NCI-H446 (cell line): ENCODE results near the gene PSAPL1.

Source experiments
- DNase-seq, 2 experiments: peaks; one replicate each; lab custom pipeline; 2025; lab: John Stamatoyannopoulos, UW

The PSAPL1 gene

GRCh38 chr4:7434766-7435150 is at the start of gene PSAPL1:
Gene PSAPL1 (minus strand): TSS chr4:7434930. CDS start chr4:7434879, 51 bp downstream.
- no peak for DNase-seq

GRCh38 chr4:7481227-7481626 is 46.5 kb upstream of the PSAPL1 start:
- DNase-seq, result no peak

- no peak for DNase-seq
Observed at GRCh38 chr4:7480423-7480822, 45.7 kb upstream of the PSAPL1 start.

GRCh38 chr4:7478665-7479064 is 43.9 kb upstream of the PSAPL1 start:
- DNase-seq, result no peak

- DNase-seq, result no peak
Observed at GRCh38 chr4:7477695-7478094, 43.0 kb upstream of the PSAPL1 start.

GRCh38 chr4:7476820-7477219 is 42.1 kb upstream of the PSAPL1 start:
- DNase-seq, result no peak

GRCh38 chr4:7475207-7475606 is 40.5 kb upstream of the PSAPL1 start:
- DNase-seq, result no peak

- DNase-seq, result no peak
Observed at GRCh38 chr4:7474320-7474719, 39.6 kb upstream of the PSAPL1 start.

GRCh38 chr4:7473081-7473480 is 38.4 kb upstream of the PSAPL1 start:
- no peak for DNase-seq

- no peak for DNase-seq
Observed at GRCh38 chr4:7472442-7473013, 37.8 kb upstream of the PSAPL1 start.

- DNase-seq, result no peak
Observed at GRCh38 chr4:7470522-7471128, 35.9 kb upstream of the PSAPL1 start.

GRCh38 chr4:7470111-7470510 is 35.4 kb upstream of the PSAPL1 start:
- DNase-seq, result no peak

- no peak for DNase-seq
Observed at GRCh38 chr4:7469023-7469422, 34.3 kb upstream of the PSAPL1 start.

- DNase-seq, result no peak
Observed at GRCh38 chr4:7467471-7467870, 32.7 kb upstream of the PSAPL1 start.

- no peak for DNase-seq
Observed at GRCh38 chr4:7466904-7467303, 32.2 kb upstream of the PSAPL1 start.

GRCh38 chr4:7466215-7466614 is 31.5 kb upstream of the PSAPL1 start:
- DNase-seq, result no peak

- DNase-seq, result no peak
Observed at GRCh38 chr4:7465017-7465416, 30.3 kb upstream of the PSAPL1 start.

- no peak for DNase-seq
Observed at GRCh38 chr4:7464259-7464655, 29.5 kb upstream of the PSAPL1 start.

GRCh38 chr4:7463566-7464258 is 29.0 kb upstream of the PSAPL1 start:
- DNase-seq, result no peak

GRCh38 chr4:7462509-7462971 is 27.8 kb upstream of the PSAPL1 start:
- DNase-seq, result no peak

- no peak for DNase-seq
Observed at GRCh38 chr4:7461230-7461629, 26.5 kb upstream of the PSAPL1 start.

- no peak for DNase-seq
Observed at GRCh38 chr4:7460566-7460965, 25.8 kb upstream of the PSAPL1 start.

- no peak for DNase-seq
Observed at GRCh38 chr4:7459471-7459870, 24.7 kb upstream of the PSAPL1 start.

- DNase-seq, result no peak
Observed at GRCh38 chr4:7458477-7458876, 23.7 kb upstream of the PSAPL1 start.
